GM21381 (cell line): ENCODE data around the gene KIAA1217.

Experiments
- ATAC-seq: cut with Tn5 transposase; IDR thresholded peaks from one replicate; pipeline ENCODE4 v1.9.1; 2021; ENCODE audit warnings: mild to moderate bottlenecking, moderate library complexity; ENCODE audit not compliant: unreplicated experiment

KIAA1217 gene

GRCh38 chr10:24574161-24574560 is 365.2 kb downstream of the KIAA1217 start:
- ATAC-seq = no peak

DNA sequence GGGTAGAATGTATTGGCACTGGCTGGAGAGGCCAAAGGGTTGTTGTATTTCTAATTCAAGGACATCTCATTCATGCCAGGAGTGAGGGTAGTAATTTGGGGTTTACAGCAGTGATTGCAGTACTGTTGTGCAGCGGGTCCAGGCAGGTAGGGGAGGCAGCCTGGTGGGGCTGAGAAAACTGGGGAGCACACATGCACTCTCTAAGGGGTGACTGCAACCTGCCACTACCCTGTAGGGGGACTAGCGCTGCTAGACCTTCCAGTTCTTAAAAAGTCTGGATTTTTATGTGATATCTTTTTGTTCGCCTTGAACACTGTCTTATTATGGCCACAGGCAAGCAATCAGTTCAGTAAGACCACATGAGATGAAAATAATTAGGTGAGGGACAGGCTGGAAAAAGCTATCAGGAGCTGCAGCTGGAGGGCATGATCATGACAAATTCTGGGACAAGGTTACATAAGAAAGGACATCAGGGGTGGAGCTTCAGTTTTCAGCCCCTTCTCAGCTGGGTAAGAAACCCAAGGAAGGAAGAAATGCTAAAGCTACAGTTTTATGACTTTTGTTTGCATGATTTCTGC is 365.7 kb downstream of the KIAA1217 start:
- ATAC-seq = no peak

DNA sequence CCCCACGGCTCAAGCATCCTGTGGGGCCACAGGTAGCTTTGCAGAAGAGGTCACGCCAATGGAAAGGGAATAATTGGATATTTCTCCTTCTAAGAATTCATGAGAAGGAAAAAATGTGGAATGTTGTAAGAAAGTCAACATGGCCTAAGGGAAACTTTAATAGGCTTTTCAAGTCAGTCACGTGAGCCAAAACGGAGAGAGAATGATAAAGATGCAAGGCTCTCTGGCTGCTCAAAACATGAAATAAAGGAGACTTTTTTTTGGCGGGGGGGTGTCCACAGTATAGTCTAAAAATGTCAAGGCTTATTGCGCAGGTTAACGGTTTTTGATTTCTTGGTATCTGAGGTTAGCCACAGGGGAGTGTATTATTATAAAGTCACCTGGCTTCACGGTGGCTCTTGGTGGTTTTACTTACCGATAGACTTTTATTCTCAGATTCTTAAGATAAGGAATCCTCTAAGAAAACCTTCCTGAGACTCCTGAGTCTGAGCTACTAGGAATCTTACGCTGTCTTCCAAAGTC is 366.6 kb downstream of the KIAA1217 start:
- no peak for ATAC-seq

DNA sequence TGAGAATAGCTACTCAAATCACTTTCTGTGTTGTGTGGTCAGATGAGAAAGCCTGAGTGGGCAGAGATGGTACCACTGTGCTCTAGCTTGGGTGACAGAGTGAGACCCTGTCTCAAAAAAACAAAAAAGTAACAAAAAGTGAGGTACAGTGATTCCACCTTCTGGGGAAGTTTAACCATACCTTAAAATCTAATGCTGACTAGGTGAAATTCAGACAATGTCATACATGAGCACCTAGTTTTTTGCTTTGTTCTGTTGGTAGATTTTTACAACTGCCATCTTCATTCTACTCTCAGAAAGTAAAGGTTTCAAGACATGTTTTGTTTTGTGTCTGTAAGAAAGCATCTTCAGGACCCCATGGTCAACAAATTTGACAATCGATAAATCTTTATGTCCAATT is 370.5 kb downstream of the KIAA1217 start:
- no peak for ATAC-seq

GRCh38 chr10:24579906-24580305 is 371.0 kb downstream of the KIAA1217 start:
- ATAC-seq = no peak

DNA sequence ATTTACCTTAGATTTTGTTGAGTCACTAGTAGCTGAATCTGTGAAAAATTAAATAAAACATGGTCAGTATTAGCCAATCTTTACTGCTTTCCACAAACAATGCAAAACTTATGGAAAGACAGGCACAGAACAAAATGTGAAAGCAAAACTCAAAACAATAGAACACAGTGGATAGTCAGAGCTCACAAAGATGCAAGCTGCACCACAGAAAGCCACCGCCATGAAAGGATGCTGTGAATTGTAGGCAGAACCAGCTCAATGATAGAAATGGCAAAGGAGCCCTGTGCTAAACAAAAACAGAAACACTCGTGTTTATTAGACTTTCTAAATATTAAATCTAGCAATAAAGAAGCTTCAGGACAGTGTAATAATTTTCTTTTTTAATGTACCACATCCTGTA is 380.3 kb downstream of the KIAA1217 start:
- ATAC-seq = no peak

DNA sequence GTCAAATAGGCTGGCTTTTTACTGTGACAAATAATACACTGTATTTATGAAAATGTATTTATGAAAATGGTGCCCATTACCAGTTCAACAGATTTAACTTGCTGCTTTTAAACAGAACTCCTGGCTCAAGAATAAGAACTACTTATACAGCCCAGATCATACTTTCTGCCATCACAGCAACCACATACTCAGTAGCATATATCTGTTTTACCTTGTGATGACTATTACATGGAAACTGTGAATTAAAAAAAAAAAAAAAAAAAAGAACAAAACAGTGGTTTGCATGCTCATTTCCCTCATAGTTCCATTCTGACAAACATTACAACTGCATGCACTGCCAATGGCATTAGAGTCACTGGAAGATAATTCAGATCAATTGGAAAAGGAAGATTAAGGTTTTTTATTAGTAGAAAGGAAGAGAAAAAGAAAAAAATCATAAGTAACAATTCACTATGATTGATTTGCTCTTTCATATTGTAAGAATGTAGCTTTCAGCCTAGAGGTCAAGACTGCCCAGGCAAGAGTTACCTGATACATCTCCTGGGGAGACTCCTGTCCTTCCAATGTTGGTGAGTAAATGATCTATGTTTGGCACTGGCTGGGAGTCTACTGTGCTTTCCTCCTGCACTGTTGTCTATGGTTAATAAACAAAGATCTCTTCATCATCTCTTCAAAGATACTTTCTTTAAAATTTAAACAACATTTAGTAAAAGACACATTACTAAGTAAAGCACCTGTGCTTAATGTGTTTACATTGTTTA is 381.9 kb downstream of the KIAA1217 start:
- ATAC-seq = no peak

GRCh38 chr10:24596217-24596930 is 387.4 kb downstream of the KIAA1217 start:
- ATAC-seq = no peak

DNA sequence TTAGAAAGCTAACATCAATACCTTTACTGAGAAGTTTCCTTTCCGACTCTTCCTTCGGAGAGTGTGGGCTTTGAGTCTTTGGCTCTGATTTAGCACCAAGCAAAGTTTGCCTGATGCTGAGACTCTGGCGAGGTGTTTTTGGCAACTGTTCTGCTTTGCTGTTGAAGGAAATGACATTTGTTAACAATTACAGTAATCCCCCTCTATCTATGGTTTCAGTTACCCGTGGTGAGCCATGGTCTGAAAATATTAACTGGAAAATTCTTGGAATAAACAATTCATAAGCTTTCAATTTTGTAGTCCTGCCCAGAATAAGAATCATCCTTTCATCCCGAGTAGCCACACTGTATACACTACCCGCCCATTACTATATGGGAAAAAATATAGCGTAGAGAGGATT is 388.5 kb downstream of the KIAA1217 start:
- ATAC-seq = no peak
